HG03354 (cell line): ENCODE results near the gene COL12A1.
"Not testable (repeated sequence)": the region's sequence is repeated elsewhere in the genome, so short reads cannot be mapped to it uniquely, and the experiment has no call there.

Experiments
- ATAC-seq: cut with Tn5 transposase; IDR thresholded peaks from one replicate; pipeline ENCODE4 v1.9.1; 2021; ENCODE audit warnings: mild to moderate bottlenecking; ENCODE audit not compliant: unreplicated experiment, poor library complexity, severe bottlenecking

The COL12A1 gene

GRCh38 chr6:75186581-75186980 is 19.3 kb downstream of the COL12A1 start:
- not testable (repeated sequence) for ATAC-seq

GRCh38 chr6:75183099-75183541 is 22.7 kb downstream of the COL12A1 start:
- ATAC-seq = no peak

GRCh38 chr6:75180864-75181263 is 25.0 kb downstream of the COL12A1 start:
- no peak for ATAC-seq

GRCh38 chr6:75178757-75179156 is 27.1 kb downstream of the COL12A1 start:
- no peak for ATAC-seq

GRCh38 chr6:75176076-75176582 is 29.7 kb downstream of the COL12A1 start:
- ATAC-seq = no peak

- no peak for ATAC-seq
These were observed 33.9 kb downstream of the COL12A1 start for GRCh38 chr6:75171986-75172385.

GRCh38 chr6:75171567-75171966 is 34.3 kb downstream of the COL12A1 start:
- ATAC-seq = no peak

GRCh38 chr6:75170691-75171560 is 34.9 kb downstream of the COL12A1 start:
- no peak for ATAC-seq

- ATAC-seq = no peak
These were observed 35.9 kb downstream of the COL12A1 start for GRCh38 chr6:75169689-75170586.

GRCh38 chr6:75167851-75168250 is 38.0 kb downstream of the COL12A1 start:
- ATAC-seq = no peak

- no peak for ATAC-seq
These were observed 38.5 kb downstream of the COL12A1 start for GRCh38 chr6:75167325-75167724.

GRCh38 chr6:75166773-75167172 is 39.1 kb downstream of the COL12A1 start:
- ATAC-seq = no peak

GRCh38 chr6:75166236-75166635 is 39.6 kb downstream of the COL12A1 start:
- ATAC-seq = no peak

GRCh38 chr6:75158176-75158575 is 47.7 kb downstream of the COL12A1 start:
- no peak for ATAC-seq

GRCh38 chr6:75157336-75157735 is 48.5 kb downstream of the COL12A1 start:
- ATAC-seq = no peak

GRCh38 chr6:75156186-75156878 is 49.5 kb downstream of the COL12A1 start:
- ATAC-seq = no peak

- no peak for ATAC-seq
These were observed 50.2 kb downstream of the COL12A1 start for GRCh38 chr6:75155631-75156030.

- no peak for ATAC-seq
These were observed 50.9 kb downstream of the COL12A1 start for GRCh38 chr6:75154973-75155372.

- no peak for ATAC-seq
These were observed 55.0 kb downstream of the COL12A1 start for GRCh38 chr6:75150685-75151412.
